ENCODE data around the gene NEGR1. TPM values are rescaled to one million over a fixed set of nuclear protein-coding genes. Genes with fewer than 3 reads are reported as not detected.

The NEGR1 gene
- total and polyA plus RNA-seq, 2 experiments from 2014 or later: 1.0 to 2.8 TPM

GRCh38 chr1:72283022-72283306 lies 625 bp upstream of the NEGR1 start:
- 2% methylated on average over 3 of the region's 8 CpGs for WGBS (ENCODE audit: low lambda C conversion rate, missing lambda C conversion rate)
- H3K9me3 ChIP-seq (ENCODE audit: low read depth): no peaks in the 10 kb centered on the region
- DNase-seq (ENCODE audit: low spot score): no peak

DNA sequence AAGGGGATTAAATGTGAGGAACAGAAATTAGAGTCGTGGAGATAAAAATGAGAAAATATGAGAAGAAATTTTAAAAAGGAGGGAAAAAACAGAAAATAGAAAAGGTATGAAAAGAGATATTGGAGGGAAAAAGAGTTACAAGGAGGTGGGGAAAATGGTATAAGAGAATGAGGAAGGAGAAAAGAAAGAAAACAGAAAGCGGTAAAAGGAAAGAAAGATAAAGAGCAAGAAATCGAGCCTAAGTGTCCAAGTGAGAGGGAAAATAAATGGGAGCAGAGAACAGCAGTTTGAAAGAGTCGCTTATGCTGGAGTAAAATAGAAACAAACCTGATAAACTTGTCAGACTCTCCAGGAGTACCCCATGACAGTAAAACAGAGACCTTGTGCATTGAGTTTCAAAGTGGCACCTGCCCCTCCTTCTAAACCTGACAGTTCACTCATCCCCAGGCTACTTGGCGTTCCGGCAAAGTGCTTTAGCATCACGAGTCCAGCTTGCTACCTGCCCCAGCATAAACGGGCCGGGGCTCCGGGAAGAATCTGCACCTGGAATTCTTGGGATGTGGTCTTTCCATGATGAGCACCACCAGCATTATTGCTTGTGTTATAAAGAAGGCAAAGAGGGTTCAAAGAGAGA lies 585 bp downstream of the NEGR1 start:
- 23% methylated on average over 10 of the region's 10 CpGs for WGBS (ENCODE audit: low lambda C conversion rate, missing lambda C conversion rate)
- no peak for DNase-seq (ENCODE audit: low spot score)
- no peaks in the 10 kb centered on the region for H4K20me1 ChIP-seq (ENCODE audit: insufficient read depth, poor library complexity, severe bottlenecking)
- peak overlapping the region; percentile 87 for H3K4me3 ChIP-seq
- no peak for TF ChIP-seq EZH2 (IDR thresholded peaks at IDR 0.05; ENCODE audit: borderline replicate concordance)
- TF ChIP-seq, protein P1, sequence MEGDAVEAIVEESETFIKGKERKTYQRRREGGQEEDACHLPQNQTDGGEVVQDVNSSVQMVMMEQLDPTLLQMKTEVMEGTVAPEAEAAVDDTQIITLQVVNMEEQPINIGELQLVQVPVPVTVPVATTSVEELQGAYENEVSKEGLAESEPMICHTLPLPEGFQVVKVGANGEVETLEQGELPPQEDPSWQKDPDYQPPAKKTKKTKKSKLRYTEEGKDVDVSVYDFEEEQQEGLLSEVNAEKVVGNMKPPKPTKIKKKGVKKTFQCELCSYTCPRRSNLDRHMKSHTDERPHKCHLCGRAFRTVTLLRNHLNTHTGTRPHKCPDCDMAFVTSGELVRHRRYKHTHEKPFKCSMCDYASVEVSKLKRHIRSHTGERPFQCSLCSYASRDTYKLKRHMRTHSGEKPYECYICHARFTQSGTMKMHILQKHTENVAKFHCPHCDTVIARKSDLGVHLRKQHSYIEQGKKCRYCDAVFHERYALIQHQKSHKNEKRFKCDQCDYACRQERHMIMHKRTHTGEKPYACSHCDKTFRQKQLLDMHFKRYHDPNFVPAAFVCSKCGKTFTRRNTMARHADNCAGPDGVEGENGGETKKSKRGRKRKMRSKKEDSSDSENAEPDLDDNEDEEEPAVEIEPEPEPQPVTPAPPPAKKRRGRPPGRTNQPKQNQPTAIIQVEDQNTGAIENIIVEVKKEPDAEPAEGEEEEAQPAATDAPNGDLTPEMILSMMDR (IDR thresholded peaks at IDR 0.05; ENCODE audit: poor library complexity): no peak
- no peak for TF ChIP-seq EZH2phosphoT487 (IDR thresholded peaks at IDR 0.05; ENCODE audit: low read depth, severe bottlenecking, unreplicated experiment)
- peak overlapping the region; percentile 92 for H3K4me2 ChIP-seq
- H2AFZ ChIP-seq: peak overlapping the region; percentile 54
- no peaks in the 10 kb centered on the region for H3K9me3 ChIP-seq (ENCODE audit: low read depth)
- H3K4me1 ChIP-seq (ENCODE audit: insufficient read depth): no peaks in the 10 kb centered on the region
- H3K27ac ChIP-seq: no peak overlapping the region
- no peaks in the 10 kb centered on the region for H3K79me2 ChIP-seq
- no peaks in the 10 kb centered on the region for H3K36me3 ChIP-seq (replicated peaks; ENCODE audit: insufficient read depth, low read depth)
- H3K9me2 ChIP-seq (replicated peaks; ENCODE audit: insufficient read depth): no peaks in the 10 kb centered on the region
- peaks cover 38% of the 10 kb centered on the region for H3K27me3 ChIP-seq

More at GRCh38 chr1:72283022-72283306, 625 bp upstream of the NEGR1 start:
- Histone ChIP-seq H3K4me2 (peak overlapping the region; percentile 92), H2AFZ (peak overlapping the region; percentile 100), H3K27me3 (peaks cover 38% of the 10 kb centered on the region), H4K20me1 (ENCODE audit: insufficient read depth, poor library complexity, severe bottlenecking) (no peaks in the 10 kb centered on the region), H3K79me2 (no peaks in the 10 kb centered on the region), H3K4me1 (ENCODE audit: insufficient read depth) (no peaks in the 10 kb centered on the region), H3K36me3 (replicated peaks; ENCODE audit: insufficient read depth, low read depth) (no peaks in the 10 kb centered on the region), H3K27ac (peak overlapping the region; percentile 89), H3K9me2 (replicated peaks; ENCODE audit: insufficient read depth) (no peaks in the 10 kb centered on the region), H3K4me3 (peak overlapping the region; percentile 87)
- no peak for TF ChIP-seq EZH2 (IDR thresholded peaks at IDR 0.05; ENCODE audit: borderline replicate concordance)
- TF ChIP-seq, protein P1 (IDR thresholded peaks at IDR 0.05; ENCODE audit: poor library complexity): no peak
- no peak for TF ChIP-seq EZH2phosphoT487 (IDR thresholded peaks at IDR 0.05; ENCODE audit: low read depth, severe bottlenecking, unreplicated experiment)

- Histone ChIP-seq H3K27ac (no peak overlapping the region), H2AFZ (no peak overlapping the region)
Measured at GRCh38 chr1:72281144-72281543, 1.2 kb downstream of the NEGR1 start.

More at GRCh38 chr1:72281144-72281543, 1.2 kb downstream of the NEGR1 start:
- Histone ChIP-seq H3K27me3 (peaks cover 38% of the 10 kb centered on the region), H4K20me1 (ENCODE audit: insufficient read depth, poor library complexity, severe bottlenecking) (no peaks in the 10 kb centered on the region), H3K4me3 (no peak overlapping the region), H3K36me3 (replicated peaks; ENCODE audit: insufficient read depth, low read depth) (no peaks in the 10 kb centered on the region), H3K9me2 (replicated peaks; ENCODE audit: insufficient read depth) (no peaks in the 10 kb centered on the region), H3K79me2 (no peaks in the 10 kb centered on the region), H3K4me2 (peak overlapping the region; percentile 92), H3K4me1 (ENCODE audit: insufficient read depth) (no peaks in the 10 kb centered on the region), H3K9me3 (ENCODE audit: low read depth) (no peaks in the 10 kb centered on the region)
- DNase-seq (ENCODE audit: low spot score): no peak
- TF ChIP-seq EZH2phosphoT487 (IDR thresholded peaks at IDR 0.05; ENCODE audit: low read depth, severe bottlenecking, unreplicated experiment) (no peak), EZH2 (IDR thresholded peaks at IDR 0.05; ENCODE audit: borderline replicate concordance) (no peak)
- TF ChIP-seq, protein P1 (IDR thresholded peaks at IDR 0.05; ENCODE audit: poor library complexity): no peak
- WGBS (ENCODE audit: low lambda C conversion rate, missing lambda C conversion rate): 44% methylated on average over 2 of the region's 2 CpGs

Measured in hepatocyte (in vitro differentiated cells).